HG02981 (cell line): ENCODE measurements around the gene PEPD.

Experiments used
- ATAC-seq: cut with Tn5 transposase; IDR thresholded peaks from one replicate; pipeline ENCODE4 v1.9.1; 2021; ENCODE audit warnings: mild to moderate bottlenecking, moderate library complexity; ENCODE audit not compliant: unreplicated experiment

PEPD gene

GRCh38 chr19:33512580-33513137 is 8.9 kb downstream of the PEPD start:
- ATAC-seq: no peak

GRCh38 chr19:33512021-33512420 is 9.6 kb downstream of the PEPD start:
- ATAC-seq: no peak

- ATAC-seq: no peak
Measured at GRCh38 chr19:33511346-33511745, 10.2 kb downstream of the PEPD start.

- ATAC-seq: no peak
Measured at GRCh38 chr19:33510462-33511194, 11.0 kb downstream of the PEPD start.

GRCh38 chr19:33509774-33510173 is 11.8 kb downstream of the PEPD start:
- no peak for ATAC-seq

GRCh38 chr19:33508941-33509614 is 12.5 kb downstream of the PEPD start:
- ATAC-seq: no peak

GRCh38 chr19:33508431-33508830 is 13.2 kb downstream of the PEPD start:
- no peak for ATAC-seq

GRCh38 chr19:33508009-33508408 is 13.6 kb downstream of the PEPD start:
- ATAC-seq: no peak

GRCh38 chr19:33507021-33507956 is 14.3 kb downstream of the PEPD start:
- no peak for ATAC-seq

- ATAC-seq: no peak
Measured at GRCh38 chr19:33506498-33506897, 15.1 kb downstream of the PEPD start.

- ATAC-seq: no peak
Measured at GRCh38 chr19:33505823-33506222, 15.8 kb downstream of the PEPD start.

GRCh38 chr19:33505148-33505547 is 16.4 kb downstream of the PEPD start:
- ATAC-seq: no peak

GRCh38 chr19:33504058-33504444 is 17.5 kb downstream of the PEPD start:
- ATAC-seq: no peak

- ATAC-seq: no peak
Measured at GRCh38 chr19:33503433-33504057, 18.0 kb downstream of the PEPD start.

- ATAC-seq: no peak
Measured at GRCh38 chr19:33503030-33503429, 18.6 kb downstream of the PEPD start.

- no peak for ATAC-seq
Measured at GRCh38 chr19:33502521-33502920, 19.1 kb downstream of the PEPD start.

GRCh38 chr19:33501693-33502356 is 19.8 kb downstream of the PEPD start:
- no peak for ATAC-seq

GRCh38 chr19:33500991-33501390 is 20.6 kb downstream of the PEPD start:
- no peak for ATAC-seq

GRCh38 chr19:33500586-33500985 is 21.0 kb downstream of the PEPD start:
- ATAC-seq: no peak
